Astrocyte (in vitro differentiated cells and primary cell): ENCODE measurements around the gene WDR93. TPM values are rescaled to one million over a fixed set of nuclear protein-coding genes. Genes with fewer than 3 reads are reported as not detected.

Source experiments
- DNase-seq: peaks from one replicate; pipeline ENCODE4 v3.0.0-alpha.2; 2010; ENCODE audit warnings: low read depth
- FAIRE-seq: peaks from 2 replicates; lab custom pipeline; 2011; peaks lifted over from hg19 to GRCh38; lab: Jason Lieb, UNC
- H2AFZ ChIP-seq: 2 replicates; pipeline ENCODE4 v1.6.0; 2012; ENCODE audit warnings: low read depth, low read length, inconsistent platforms
- H3K27ac ChIP-seq: 2 replicates; pipeline ENCODE4 v1.5.1; 2011; ENCODE audit warnings: low read depth, low read length, inconsistent platforms
- H3K27me3 ChIP-seq: 2 replicates; pipeline ENCODE4 v1.6.0; 2011; ENCODE audit warnings: low read length, inconsistent platforms; ENCODE audit not compliant: insufficient read depth
- H3K36me3 ChIP-seq: 2 replicates; pipeline ENCODE4 v1.5.1; 2011; ENCODE audit warnings: low read length, inconsistent platforms; ENCODE audit not compliant: insufficient read depth
- H3K4me1 ChIP-seq: 2 replicates; pipeline ENCODE4 v1.5.1; 2011; ENCODE audit warnings: low read length, inconsistent platforms; ENCODE audit not compliant: insufficient read depth
- H3K4me2 ChIP-seq: 2 replicates; pipeline ENCODE4 v1.6.0; 2012; ENCODE audit warnings: low read length, inconsistent platforms
- H3K4me3 ChIP-seq: 2 replicates; pipeline ENCODE4 v1.5.1; 2011; ENCODE audit warnings: low read depth, mild to moderate bottlenecking, low read length, inconsistent platforms; ENCODE audit not compliant: insufficient read depth
- H3K79me2 ChIP-seq: 2 replicates; pipeline ENCODE4 v1.6.0; 2012; ENCODE audit warnings: mild to moderate bottlenecking, low read length, inconsistent platforms; ENCODE audit not compliant: insufficient read depth
- H3K9ac ChIP-seq: 2 replicates; pipeline ENCODE4 v1.6.0; 2012; ENCODE audit warnings: mild to moderate bottlenecking, low read length, inconsistent platforms
- H3K9me3 ChIP-seq: 2 replicates; pipeline ENCODE4 v1.5.1; 2012; ENCODE audit warnings: low read depth, mild to moderate bottlenecking, low read length, inconsistent platforms; ENCODE audit not compliant: insufficient read depth
- H4K20me1 ChIP-seq: 2 replicates; pipeline ENCODE4 v1.6.0; 2012; ENCODE audit warnings: low read length, inconsistent platforms; ENCODE audit not compliant: insufficient read depth
- H3K27ac Mint-ChIP-seq: one replicate; pipeline ENCODE4 v1.8.0; 2021; ENCODE audit warnings: mild to moderate bottlenecking, mixed read lengths; ENCODE audit not compliant: unreplicated experiment
- H3K27me3 Mint-ChIP-seq: one replicate; pipeline ENCODE4 v1.8.0; 2021; ENCODE audit warnings: low read depth, mixed read lengths; ENCODE audit not compliant: unreplicated experiment
- H3K36me3 Mint-ChIP-seq: one replicate; pipeline ENCODE4 v1.8.0; 2021; ENCODE audit warnings: low read depth, mixed read lengths; ENCODE audit not compliant: unreplicated experiment
- H3K4me1 Mint-ChIP-seq: one replicate; pipeline ENCODE4 v1.8.0; 2021; ENCODE audit warnings: low read depth, mixed read lengths; ENCODE audit not compliant: unreplicated experiment
- H3K4me3 Mint-ChIP-seq: one replicate; pipeline ENCODE4 v1.8.0; 2021; ENCODE audit warnings: mild to moderate bottlenecking, moderate library complexity, mixed read lengths; ENCODE audit not compliant: unreplicated experiment
- H3K9me3 Mint-ChIP-seq: one replicate; pipeline ENCODE4 v1.8.0; 2021; ENCODE audit warnings: mild to moderate bottlenecking, mixed read lengths; ENCODE audit not compliant: unreplicated experiment
- CTCF ChIP-seq: IDR thresholded peaks from 2 replicates; pipeline ENCODE4 v1.5.1; 2011; ENCODE audit warnings: low read depth, mild to moderate bottlenecking, inconsistent platforms, low read length, moderate library complexity; ENCODE audit not compliant: insufficient read depth
- EZH2 ChIP-seq: IDR thresholded peaks from 2 replicates; pipeline ENCODE4 v1.6.1; 2012; ENCODE audit warnings: mild to moderate bottlenecking, low read length, inconsistent platforms; ENCODE audit not compliant: insufficient read depth
- total RNA-seq: library from RNA; stranded (reverse); gene quantifications from 2 replicates; pipeline ENCODE4 v1.2.1, GENCODE V29; 2021

Gene WDR93
- total RNA-seq, 1 donor from 2014 or later: not detected

DNA sequence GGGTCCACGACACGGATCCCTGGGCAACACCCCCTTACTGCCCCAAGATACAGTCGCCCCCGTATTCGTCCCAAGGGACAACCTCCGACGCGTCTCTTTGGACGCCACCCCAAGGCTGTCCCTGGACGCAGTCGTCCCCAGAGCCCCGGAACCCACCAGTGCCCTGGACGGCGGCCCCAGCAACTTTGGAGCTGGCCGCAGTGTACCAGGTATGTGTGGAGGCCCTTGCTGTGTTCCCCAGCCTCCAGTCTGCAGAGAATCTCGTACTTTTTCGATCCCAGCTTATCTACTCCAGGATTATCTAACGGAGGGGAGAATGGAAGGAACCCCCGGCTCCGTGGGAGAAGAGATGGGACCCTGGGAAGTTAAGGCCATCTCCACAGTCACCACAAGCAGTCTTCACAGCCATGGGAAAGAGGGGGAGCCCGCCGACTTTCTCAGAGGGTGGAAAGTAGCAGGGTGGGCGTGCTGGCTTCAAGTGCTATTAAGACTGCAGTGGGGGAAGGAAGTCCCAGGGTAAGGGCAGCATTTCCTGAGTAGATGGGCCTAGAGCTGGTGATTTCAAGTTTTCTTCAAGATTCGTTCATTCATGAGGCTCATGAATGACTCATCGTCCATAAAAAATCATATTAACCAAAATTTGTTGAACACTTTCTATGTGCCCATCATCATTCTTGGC lies 86.6 kb downstream of the WDR93 start:
- DNase-seq: no peak
- Mint-ChIP-seq H3K4me1 (peaks cover 6% of the 10 kb centered on the region), H3K4me3 (no peak overlapping the region), H3K36me3 (no peaks in the 10 kb centered on the region), H3K27ac (no peak overlapping the region), H3K27me3 (peaks cover 13% of the 10 kb centered on the region), H3K9me3 (no peaks in the 10 kb centered on the region)
- Histone ChIP-seq H3K4me3 (no peak overlapping the region), H4K20me1 (no peaks in the 10 kb centered on the region), H3K4me2 (peak overlapping the region; percentile 84), H3K4me1 (peaks cover 10% of the 10 kb centered on the region), H3K9me3 (no peaks in the 10 kb centered on the region), H3K79me2 (no peaks in the 10 kb centered on the region), H3K27ac (no peak overlapping the region), H2AFZ (peak overlapping the region; percentile 90), H3K9ac (no peak overlapping the region), H3K27me3 (no peaks in the 10 kb centered on the region), H3K36me3 (no peaks in the 10 kb centered on the region)
- FAIRE-seq: no peak
- TF ChIP-seq EZH2: no peak
- TF ChIP-seq CTCF: no peak

DNA sequence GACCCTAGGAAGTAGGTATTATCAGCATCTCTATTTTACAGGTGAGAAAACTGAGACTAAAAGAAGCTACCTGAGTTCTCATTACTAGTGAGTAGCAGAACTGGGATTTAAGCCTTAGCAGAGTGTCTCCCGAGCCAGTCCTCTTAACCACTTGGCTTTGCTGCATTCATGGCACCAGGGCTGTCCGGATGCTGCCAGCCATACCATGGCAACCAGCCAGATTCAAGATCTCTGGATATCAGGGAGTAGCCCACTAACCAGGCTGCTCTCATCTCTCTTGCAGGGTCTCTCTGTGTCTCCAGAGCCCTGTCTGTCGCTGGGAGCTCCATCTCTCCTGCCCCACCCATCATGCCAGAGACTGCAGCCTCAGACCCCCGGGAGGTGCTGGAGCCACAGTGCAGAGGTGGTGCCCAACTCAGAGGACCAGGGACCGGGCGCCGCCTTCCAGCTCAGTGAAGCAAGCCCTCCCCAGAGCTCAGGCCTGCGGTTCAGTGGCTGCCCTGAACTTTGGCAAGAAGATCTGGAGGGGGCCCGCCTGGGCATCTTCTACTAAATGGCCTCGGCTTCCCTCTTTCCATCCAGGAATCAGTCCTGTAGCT lies 87.3 kb downstream of the WDR93 start:
- peaks cover 8% of the 10 kb centered on the region for H3K4me1 Mint-ChIP-seq
- Histone ChIP-seq H3K9ac (no peak overlapping the region), H3K36me3 (no peaks in the 10 kb centered on the region), H3K4me1 (peaks cover 13% of the 10 kb centered on the region), H3K27me3 (no peaks in the 10 kb centered on the region), H4K20me1 (no peaks in the 10 kb centered on the region), H2AFZ (no peak overlapping the region), H3K27ac (no peak overlapping the region), H3K4me2 (no peak overlapping the region), H3K79me2 (no peaks in the 10 kb centered on the region), H3K9me3 (no peaks in the 10 kb centered on the region), H3K4me3 (no peak overlapping the region)
- no peak overlapping the region for H3K27ac Mint-ChIP-seq
- DNase-seq (no peak), FAIRE-seq (no peak)
- no peaks in the 10 kb centered on the region for H3K9me3 Mint-ChIP-seq
- H3K27me3 Mint-ChIP-seq: peaks cover 13% of the 10 kb centered on the region
- H3K4me3 Mint-ChIP-seq: no peak overlapping the region
- no peak for TF ChIP-seq CTCF
- no peak for TF ChIP-seq EZH2
- no peaks in the 10 kb centered on the region for H3K36me3 Mint-ChIP-seq

- no peak overlapping the region for H3K9ac ChIP-seq
- no peak overlapping the region for H3K4me3 ChIP-seq
- Mint-ChIP-seq H3K9me3 (no peaks in the 10 kb centered on the region), H3K36me3 (no peaks in the 10 kb centered on the region), H3K27ac (no peak overlapping the region), H3K4me3 (no peak overlapping the region), H3K27me3 (peaks cover 13% of the 10 kb centered on the region), H3K4me1 (peaks cover 10% of the 10 kb centered on the region)
- no peaks in the 10 kb centered on the region for H3K36me3 ChIP-seq
- H3K27me3 ChIP-seq: no peaks in the 10 kb centered on the region
- H3K4me2 ChIP-seq: no peak overlapping the region
- no peaks in the 10 kb centered on the region for H4K20me1 ChIP-seq
- H3K4me1 ChIP-seq: peaks cover 18% of the 10 kb centered on the region
- TF ChIP-seq CTCF (no peak), EZH2 (no peak)
- no peak overlapping the region for H2AFZ ChIP-seq
- FAIRE-seq (no peak), DNase-seq (no peak)
- no peaks in the 10 kb centered on the region for H3K79me2 ChIP-seq
- no peak overlapping the region for H3K27ac ChIP-seq
- no peaks in the 10 kb centered on the region for H3K9me3 ChIP-seq
Observed at GRCh38 chr15:89778861-89779260, 88.2 kb downstream of the WDR93 start.
